COLO668 (cell line): ENCODE results near the gene C16orf86.

Experiments used
- DNase-seq: peaks from one replicate; lab custom pipeline; 2025; ENCODE audit not compliant: unreplicated experiment; lab: John Stamatoyannopoulos, UW

Gene C16orf86

GRCh38 chr16:67653789-67654402 lies 12.7 kb upstream of the C16orf86 start:
- no peak for DNase-seq

GRCh38 chr16:67654403-67654911 lies 12.2 kb upstream of the C16orf86 start:
- no peak for DNase-seq

DNA sequence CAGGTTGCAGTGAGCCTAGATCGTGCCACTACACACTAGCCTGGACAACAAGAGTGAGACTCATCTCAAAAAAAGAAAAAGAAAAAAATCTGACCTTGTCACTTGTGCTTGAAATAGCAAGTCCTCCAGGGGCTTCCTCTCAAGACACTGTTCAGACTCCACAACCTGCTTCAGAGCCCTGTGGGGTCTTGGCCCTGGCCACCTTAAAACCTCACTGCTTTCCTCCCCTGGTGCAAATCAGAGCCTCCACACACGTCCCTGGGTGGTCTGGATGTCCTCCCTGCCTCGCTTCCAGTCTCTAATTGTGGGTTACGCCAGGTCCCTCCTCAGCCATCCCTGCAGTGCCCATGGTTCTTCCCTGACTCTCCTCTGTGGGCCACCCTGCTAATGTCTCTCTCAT lies 11.3 kb upstream of the C16orf86 start:
- no peak for DNase-seq

- DNase-seq = no peak
These were observed 10.1 kb upstream of the C16orf86 start for GRCh38 chr16:67656344-67657016.

DNA sequence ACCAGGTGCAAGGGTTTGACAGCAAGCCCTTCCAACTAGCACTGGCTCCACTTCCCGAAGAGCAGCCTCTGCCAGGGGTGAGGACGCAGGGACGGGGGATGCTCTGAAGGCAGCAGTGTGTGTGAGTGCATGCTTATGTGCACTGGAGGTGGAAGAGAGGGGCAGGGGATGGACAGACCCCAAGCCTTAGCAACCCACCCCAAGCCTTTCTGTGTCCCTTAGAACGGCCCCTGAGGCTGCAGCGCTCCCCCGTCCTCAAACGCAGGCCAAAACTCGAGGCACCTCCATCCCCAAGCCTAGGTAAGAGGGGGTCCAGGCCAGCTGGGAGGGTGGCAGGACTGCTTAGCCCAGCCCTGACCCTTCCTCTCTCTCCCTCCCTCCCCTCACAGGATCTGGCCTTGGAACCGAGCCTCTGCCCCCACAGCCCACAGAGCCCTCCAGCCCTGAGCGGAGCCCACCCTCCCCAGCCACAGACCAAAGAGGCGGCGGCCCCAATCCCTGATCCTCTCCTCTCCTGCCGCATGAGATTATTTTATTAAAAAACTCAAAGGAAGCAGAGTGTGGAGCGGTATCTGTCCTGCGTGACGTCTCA lies 9.5 kb upstream of the C16orf86 start:
- no peak for DNase-seq

GRCh38 chr16:67657751-67658518 lies 8.7 kb upstream of the C16orf86 start:
- no peak for DNase-seq

GRCh38 chr16:67658849-67659674 lies 7.6 kb upstream of the C16orf86 start:
- DNase-seq = peak; percentile 38

GRCh38 chr16:67659675-67660563 lies 6.7 kb upstream of the C16orf86 start, which contains the start of gene ACD:
Gene ACD, minus strand, starts transcription at chr16:67660260. Its CDS starts 40 bp downstream, at chr16:67660220.
- peak; percentile 95 for DNase-seq

DNA sequence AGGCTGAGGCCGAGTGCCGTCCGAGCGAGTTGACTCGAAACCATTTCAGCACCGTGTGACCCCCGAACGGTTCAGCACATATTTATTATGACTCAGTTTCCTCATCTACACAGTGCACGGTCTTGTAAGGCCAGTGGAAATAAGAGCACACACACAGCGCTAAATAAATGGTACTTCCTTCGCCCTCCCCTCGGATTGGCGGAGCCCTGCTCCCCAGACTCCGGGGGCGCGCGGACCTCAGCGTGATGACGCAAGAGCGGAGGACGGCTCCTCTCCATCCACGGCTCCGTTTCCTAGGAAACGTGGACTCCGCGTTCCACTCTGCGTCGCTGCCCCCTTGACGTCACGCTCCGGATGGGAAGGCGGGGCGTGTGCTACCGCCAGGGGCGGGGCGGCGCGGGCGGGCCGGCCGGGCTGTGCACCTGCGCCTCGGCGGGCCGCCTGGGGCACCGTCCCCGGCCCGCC lies 6.0 kb upstream of the C16orf86 start, which contains the start of gene PARD6A:
PARD6A (plus strand) TSS at position 397 of the 465 bp plus-strand sequence. CDS start 79 bp downstream, outside the sequence.
- peak; percentile 96 for DNase-seq

DNA sequence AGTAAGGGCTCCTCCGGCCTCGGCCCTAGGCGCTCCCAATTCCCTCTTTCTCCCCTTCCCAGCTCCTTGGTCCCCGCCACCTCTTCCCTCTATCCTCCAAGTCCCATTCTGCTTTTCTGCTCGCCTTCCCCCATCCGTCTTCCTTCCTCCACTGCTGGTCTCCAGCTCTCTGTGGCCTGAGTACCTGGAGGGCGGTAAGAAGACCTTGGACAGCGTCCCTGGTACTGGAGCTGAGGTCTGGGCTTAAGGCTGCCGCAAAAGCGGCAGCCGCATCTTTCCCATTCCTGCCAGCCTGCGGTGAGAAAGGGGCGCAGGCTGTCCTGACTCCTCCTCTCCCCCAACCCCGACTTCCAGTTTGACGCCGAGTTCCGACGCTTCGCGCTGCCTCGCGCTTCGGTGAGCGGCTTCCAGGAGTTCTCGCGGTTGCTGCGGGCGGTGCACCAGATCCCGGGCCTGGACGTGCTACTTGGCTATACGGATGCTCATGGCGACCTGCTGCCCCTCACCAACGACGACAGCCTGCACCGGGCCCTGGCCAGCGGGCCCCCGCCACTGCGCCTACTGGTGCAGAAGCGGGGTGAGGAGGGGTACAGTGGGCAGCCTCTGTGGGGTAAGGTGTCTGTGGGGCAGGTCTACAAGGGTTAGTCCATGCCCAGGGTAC lies 5.4 kb upstream of the C16orf86 start:
- peak; percentile 66 for DNase-seq

- no peak for DNase-seq
These were observed 4.5 kb upstream of the C16orf86 start for GRCh38 chr16:67661886-67662652.

GRCh38 chr16:67662653-67663010 lies 4.0 kb upstream of the C16orf86 start:
- DNase-seq = no peak

- DNase-seq = peak; percentile 21
These were observed 3.3 kb upstream of the C16orf86 start for GRCh38 chr16:67663151-67663876.

GRCh38 chr16:67663877-67664222 lies 2.8 kb upstream of the C16orf86 start:
- no peak for DNase-seq

DNA sequence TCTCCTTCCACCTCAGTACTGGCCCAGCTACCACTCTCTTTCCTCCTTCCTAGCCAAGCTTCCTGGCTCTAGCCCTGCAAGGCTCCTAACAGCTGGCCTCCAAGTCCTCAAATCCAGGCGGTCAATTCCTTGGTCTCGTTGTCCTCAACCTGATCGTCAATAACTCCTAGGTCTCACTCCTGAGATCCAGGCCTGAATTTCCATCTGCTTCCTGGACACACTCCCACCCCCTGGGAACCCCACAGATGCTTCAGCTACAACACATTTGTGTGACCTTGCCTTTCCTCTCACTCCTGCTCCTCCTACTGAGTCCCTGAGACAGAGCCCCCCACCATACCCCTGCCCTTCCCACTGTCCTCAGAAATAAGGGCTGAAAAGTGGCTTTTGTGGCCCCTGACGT lies 2.4 kb upstream of the C16orf86 start:
- DNase-seq = no peak

DNA sequence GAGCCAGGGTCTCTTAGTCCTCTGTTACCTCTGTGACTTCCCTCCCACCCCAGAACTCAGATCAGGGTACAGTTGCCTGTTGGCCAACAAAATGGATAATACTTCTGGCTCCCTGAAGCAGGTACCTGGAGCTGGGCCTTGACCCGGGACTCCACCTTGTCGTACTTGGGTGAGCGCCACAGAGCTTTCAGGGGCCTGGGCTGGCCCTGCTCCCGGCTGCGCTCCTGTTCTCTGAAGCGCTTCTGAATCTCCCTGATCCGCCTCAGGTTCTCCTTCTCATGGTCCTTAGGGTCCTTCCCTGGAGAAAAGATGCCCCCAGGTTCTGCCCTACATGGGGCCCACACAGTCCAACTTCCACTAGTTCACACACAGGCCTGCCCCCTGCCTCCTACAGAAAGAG lies 1.7 kb upstream of the C16orf86 start:
- no peak for DNase-seq

GRCh38 chr16:67665598-67665997 lies 1.0 kb upstream of the C16orf86 start:
- no peak for DNase-seq
